Heart left ventricle (tissue), 13 donors: ENCODE measurements around the gene ERGIC1.

ENCODE experiments used
- CTCF ChIP-seq, 12 donors: fragments of 200-600 bp; sonication (generic) in 4 of 12; IDR thresholded peaks; one replicate each; pipeline versions ENCODE4 v1.5.0 to v1.8.0; 2018 to 2022; ENCODE audit warnings: antibody characterized with exemption in 12 of 12, mild to moderate bottlenecking in 5 of 12
- POLR2A ChIP-seq, 2 donors: fragments of 450-650 bp; IDR thresholded peaks; one replicate each; pipeline ENCODE4 v1.6.1; 2017; ENCODE audit warnings: antibody characterized with exemption in 2 of 2, mild to moderate bottlenecking in 2 of 2, moderate library complexity in 2 of 2
- donor health status: ischemic (EF 13 %, LVEDD 7.1; RV severe dilation, severe dysfunction).
- donor health status: DM: no; HTN: yes; CAD: no.
- donor health status: DM: no; HTN: no; CAD: no.
- donor health status: ischemic (EF 25% LVEDD 6.9; RV normal size, moderate dysfunction).
- donor health status: ischemic (EF 25% LVEDD 5.7; RV mildly dilated, moderate dysfunction).
- donor health status: ischemic (EF 35%, LVEDD 5.7; RV mildly dilated, moderate dysfunction).
- donor health status: nonischemic (EF 11% LVEDD 7.7; RV severe dilation, severe dysfunction).
- donor health status: DM: yes; HTN: yes; CAD: no.
- donor health status: PGD.
- donor health status: ischemic (EF 29% LVEDD 5.4; RV normal size, mild dysfunction).
- donor health status: nonischemic (EF 23%, LVEDD 6.1; RV moderate dilation, normal function).

- no peak for TF ChIP-seq CTCF (IDR thresholded peaks at IDR 0.05)
- TF ChIP-seq POLR2A (IDR thresholded peaks at IDR 0.05), result no peak
Measured at GRCh38 chr5:172971482-172971881, 137.4 kb downstream of the ERGIC1 start.
